A673 (cell line): ENCODE measurements around the gene ARHGAP26. TPM values are rescaled to one million over a fixed set of nuclear protein-coding genes. Genes with fewer than 3 reads are reported as not detected.

Experiments used
- BruUV-seq: library from RNA; stranded (reverse); fragments of 400-500 nt; replicated peaks from 2 replicates; lab custom pipeline; 2021; lab: Mats Ljungman, UMichigan
- CTCF ChIA-PET: fragments of 300-600 bp; sonication (Branson Sonifier 250); formaldehyde crosslinking; loops from one replicate; lab custom pipeline; 2022; ENCODE audit warnings: antibody characterized with exemption; lab: Charles Lee
- POLR2A ChIA-PET: fragments of 300-600 bp; sonication (Branson Sonifier 250); formaldehyde crosslinking; loops from one replicate; lab custom pipeline; 2022; ENCODE audit warnings: antibody characterized with exemption; ENCODE audit not compliant: low non-redundant PET; lab: Charles Lee
- DNase-seq: peaks from one replicate; pipeline ENCODE4 v3.0.0-alpha.2; 2015; ENCODE audit warnings: low spot score
- H3K27ac ChIP-seq: fragments of 200-600 bp; sonication (generic); 2 replicates; pipeline ENCODE4 v1.5.1; 2016; ENCODE audit warnings: mixed run types, low read depth, mild to moderate bottlenecking, mixed read lengths, antibody characterized with exemption, low read length; ENCODE audit not compliant: poor library complexity, severe bottlenecking
- H3K27me3 ChIP-seq: fragments of 200-600 bp; sonication (generic); replicated peaks from 2 replicates; pipeline ENCODE4 v1.6.1; 2017; ENCODE audit warnings: mixed run types, low read depth, mild to moderate bottlenecking, mixed read lengths, antibody characterized with exemption, low read length; ENCODE audit not compliant: insufficient read depth, poor library complexity
- H3K36me3 ChIP-seq: fragments of 200-600 bp; sonication (generic); 2 replicates; pipeline ENCODE4 v1.6.1; 2016; ENCODE audit warnings: mixed run types, mild to moderate bottlenecking, mixed read lengths, antibody characterized with exemption, low read length; ENCODE audit not compliant: insufficient read depth, poor library complexity, severe bottlenecking
- H3K4me1 ChIP-seq: fragments of 200-600 bp; sonication (generic); 2 replicates; pipeline ENCODE4 v1.6.1; 2017; ENCODE audit warnings: mixed run types, mild to moderate bottlenecking, mixed read lengths, antibody characterized with exemption, low read length; ENCODE audit not compliant: insufficient read depth, poor library complexity, severe bottlenecking
- H3K4me3 ChIP-seq: fragments of 200-600 bp; sonication (generic); 2 replicates; pipeline ENCODE4 v1.5.1; 2016; ENCODE audit warnings: low read depth, mixed run types, mild to moderate bottlenecking, mixed read lengths, low read length; ENCODE audit not compliant: poor library complexity, severe bottlenecking
- H3K9me3 ChIP-seq: fragments of 200-600 bp; sonication (generic); 2 replicates; pipeline ENCODE4 v1.6.1; 2016; ENCODE audit warnings: mixed run types, low read depth, mild to moderate bottlenecking, mixed read lengths, antibody characterized with exemption, low read length; ENCODE audit not compliant: poor library complexity, severe bottlenecking
- CTCF ChIP-seq: fragments of 300-800, 200-600 bp; sonication (generic); conservative IDR thresholded peaks from 2 replicates; pipeline ENCODE4 v1.5.1; 2017; ENCODE audit warnings: low read depth, mild to moderate bottlenecking, antibody characterized with exemption, low read length, moderate library complexity, mixed read lengths
- EZH2 ChIP-seq: fragments of 200-600 bp; sonication (generic); IDR thresholded peaks from 2 replicates; pipeline ENCODE4 v1.6.1; 2017; ENCODE audit warnings: borderline replicate concordance, low read depth, mild to moderate bottlenecking, mixed read lengths, antibody characterized with exemption, low read length; ENCODE audit not compliant: poor library complexity, severe bottlenecking
- intact Hi-C: fragments of 100-400 bp; cut with micrococcal nuclease; formaldehyde crosslinking; loops from one replicate; pipeline ENCODE4 v1.10.0; 2022; ENCODE audit not compliant: unreplicated experiment
- total RNA-seq: library from RNA; stranded (reverse); gene quantifications from 2 replicates; pipeline ENCODE4 v1.2.3, GENCODE V29; 2021

ARHGAP26 gene
- total RNA-seq, 1 experiment from 2014 or later, result 25.5 TPM

GRCh38 chr5:142981886-142982820, 212.0 kb downstream of the ARHGAP26 start:
- Histone ChIP-seq H3K9me3 (no peaks in the 10 kb centered on the region), H3K4me1 (peaks cover 55% of the 10 kb centered on the region), H3K27me3 (no peaks in the 10 kb centered on the region), H3K4me3 (peak overlapping the region; percentile 13), H3K27ac (peak overlapping the region; percentile 88), H3K36me3 (no peaks in the 10 kb centered on the region)
- ChIA-PET CTCF (interaction anchor here (0.5 to 0.9 kb wide), 2 partner anchors 21 to 269 kb away, joined by 3 to 4 read pairs; no protein-coding TSS in a partner anchor), POLR2A (no interaction called here)
- BruUV-seq, result no TSS peak
- TF ChIP-seq CTCF (no peak), EZH2 (no peak)
- intact Hi-C loops, result no loop called here
- DNase-seq, result peak; percentile 83

GRCh38 chr5:142982821-142983200, 212.6 kb downstream of the ARHGAP26 start:
- Histone ChIP-seq H3K36me3 (no peaks in the 10 kb centered on the region), H3K9me3 (no peaks in the 10 kb centered on the region), H3K4me1 (peaks cover 55% of the 10 kb centered on the region), H3K27me3 (no peaks in the 10 kb centered on the region), H3K27ac (peak overlapping the region; percentile 88), H3K4me3 (no peak overlapping the region)
- CTCF ChIA-PET, result no interaction called here
- DNase-seq, result no peak
- intact Hi-C loops, result no loop called here
- POLR2A ChIA-PET, result no interaction called here
- TSS peak; percentile 20 for BruUV-seq
- TF ChIP-seq CTCF, result no peak
- no peak for TF ChIP-seq EZH2

- POLR2A ChIA-PET, result no interaction called here
- no peak for TF ChIP-seq CTCF
- TF ChIP-seq EZH2, result no peak
- Histone ChIP-seq H3K4me1 (peaks cover 55% of the 10 kb centered on the region), H3K27me3 (no peaks in the 10 kb centered on the region), H3K4me3 (no peak overlapping the region), H3K9me3 (no peaks in the 10 kb centered on the region), H3K36me3 (no peaks in the 10 kb centered on the region), H3K27ac (peak overlapping the region; percentile 62)
- intact Hi-C loops, result no loop called here
- DNase-seq, result no peak
- no TSS peak for BruUV-seq
- CTCF ChIA-PET, result no interaction called here
Observed at GRCh38 chr5:142984011-142984410, 213.8 kb downstream of the ARHGAP26 start.
